GM23338 (cell line): ENCODE measurements around the gene COL1A2. TPM values are rescaled to one million over a fixed set of nuclear protein-coding genes. Genes with fewer than 3 reads are reported as not detected.

ENCODE experiments used
- ATAC-seq: fragments of 200-7000 bp; cut with Tn5 transposase; 3 replicates; pipeline ENCODE4 v1.9.1; 2020
- DNase-seq: peaks from one replicate; pipeline ENCODE4 v3.0.0-alpha.2; 2015; ENCODE audit warnings: low spot score
- H2AFZ ChIP-seq: fragments of 200-600 bp; sonication (generic); 2 replicates; pipeline ENCODE4 v1.8.0; 2016; ENCODE audit warnings: antibody characterized with exemption, mild to moderate bottlenecking, moderate library complexity
- H3F3A ChIP-seq: fragments of 200-600 bp; sonication (generic); replicated peaks from 2 replicates; pipeline ENCODE4 v1.8.0; 2017; ENCODE audit warnings: antibody characterized with exemption, mixed run types, low read depth
- H3K27ac ChIP-seq: fragments of 200-600 bp; sonication (generic); 2 replicates; pipeline ENCODE4 v1.6.1; 2016; ENCODE audit warnings: low read depth
- H3K27me3 ChIP-seq: fragments of 200-600 bp; sonication (generic); 2 replicates; pipeline ENCODE4 v1.8.0; 2016; ENCODE audit warnings: mild to moderate bottlenecking, mixed run types, moderate library complexity; ENCODE audit not compliant: insufficient read depth
- H3K36me3 ChIP-seq: fragments of 200-600 bp; sonication (generic); 2 replicates; pipeline ENCODE4 v1.8.0; 2016; ENCODE audit warnings: mild to moderate bottlenecking; ENCODE audit not compliant: insufficient read depth
- H3K4me1 ChIP-seq: fragments of 200-600 bp; sonication (generic); 2 replicates; pipeline ENCODE4 v1.8.0; 2016; ENCODE audit warnings: mild to moderate bottlenecking, moderate library complexity; ENCODE audit not compliant: insufficient read depth
- H3K4me2 ChIP-seq: fragments of 200-600 bp; sonication (generic); 2 replicates; pipeline ENCODE4 v1.7.1; 2017; ENCODE audit warnings: mixed run types
- H3K4me3 ChIP-seq: fragments of 200-600 bp; sonication (generic); 2 replicates; pipeline ENCODE4 v1.6.1; 2016; ENCODE audit warnings: mixed run types
- H3K79me2 ChIP-seq: fragments of 200-600 bp; sonication (generic); replicated peaks from 2 replicates; pipeline ENCODE4 v1.8.0; 2017; ENCODE audit warnings: mild to moderate bottlenecking; ENCODE audit not compliant: insufficient read depth
- H3K9me2 ChIP-seq: fragments of 200-600 bp; sonication (generic); 2 replicates; pipeline ENCODE4 v1.8.0; 2017; ENCODE audit not compliant: insufficient read depth
- H4K20me1 ChIP-seq: fragments of 200-600 bp; sonication (generic); replicated peaks from 2 replicates; pipeline ENCODE4 v1.8.0; 2017; ENCODE audit warnings: mild to moderate bottlenecking; ENCODE audit not compliant: insufficient read depth
- H3K27ac Mint-ChIP-seq: 2 replicates; pipeline ENCODE4 v1.8.0; 2020; ENCODE audit warnings: inconsistent platforms, mild to moderate bottlenecking, moderate library complexity, mixed read lengths
- H3K27me3 Mint-ChIP-seq: 3 replicates; pipeline ENCODE4 v1.8.0; 2022; ENCODE audit warnings: low read depth, mild to moderate bottlenecking, moderate library complexity, mixed read lengths, inconsistent platforms; ENCODE audit not compliant: insufficient read depth, poor library complexity
- H3K36me3 Mint-ChIP-seq: 3 replicates; pipeline ENCODE4 v1.8.0; 2021; ENCODE audit warnings: low read depth, mild to moderate bottlenecking, inconsistent platforms, moderate library complexity, mixed read lengths
- H3K4me1 Mint-ChIP-seq: 3 replicates; pipeline ENCODE4 v1.8.0; 2020; ENCODE audit warnings: mild to moderate bottlenecking, inconsistent platforms, mixed read lengths
- H3K4me3 Mint-ChIP-seq: 3 replicates; pipeline ENCODE4 v1.8.0; 2021; ENCODE audit warnings: moderate library complexity, mild to moderate bottlenecking, inconsistent platforms, mixed read lengths
- H3K9me3 Mint-ChIP-seq: 3 replicates; pipeline ENCODE4 v1.8.0; 2020; ENCODE audit warnings: moderate library complexity, mild to moderate bottlenecking, inconsistent platforms, mixed read lengths
- CREB1 ChIP-seq: fragments of 250-450 bp; sonication (Bioruptor Pico); IDR thresholded peaks from 2 replicates; pipeline ENCODE4 v1.5.0; 2020; ENCODE audit warnings: low read depth, mild to moderate bottlenecking, moderate library complexity
- CTCF ChIP-seq, 2 experiments: fragments of 200-600 bp in 1 of 2; sonication (generic) in 1 of 2; conservative IDR thresholded peaks; 2 replicates each; pipeline versions ENCODE4 v1.5.1 to v1.6.1; 2016 to 2017; ENCODE audit warnings: antibody characterized with exemption in 2 of 2, low read depth in 2 of 2, mild to moderate bottlenecking in 2 of 2, moderate library complexity in 1 of 2
- EZH2phosphoT487 ChIP-seq: fragments of 200-600 bp; sonication (generic); IDR thresholded peaks from one replicate; pipeline ENCODE4 v1.8.1; 2018; ENCODE audit warnings: antibody characterized with exemption; ENCODE audit not compliant: unreplicated experiment
- POLR2AphosphoS5 ChIP-seq: IDR thresholded peaks from 2 replicates; pipeline ENCODE4 v1.6.1; 2016; ENCODE audit warnings: antibody characterized with exemption, low read depth
- REST ChIP-seq: IDR thresholded peaks from one replicate; pipeline ENCODE4 v1.6.1; 2018; ENCODE audit warnings: antibody characterized with exemption; ENCODE audit not compliant: unreplicated experiment
- STAT1 ChIP-seq: IDR thresholded peaks from one replicate; pipeline ENCODE4 v1.6.1; 2016; ENCODE audit warnings: antibody characterized with exemption; ENCODE audit not compliant: unreplicated experiment
- ZNF114 ChIP-seq: fragments of 250-450 bp; sonication (Bioruptor Pico); IDR thresholded peaks from 2 replicates; pipeline ENCODE4 v1.5.0; 2020; ENCODE audit warnings: mild to moderate bottlenecking, moderate library complexity
- ZNF331 ChIP-seq: fragments of 250-450 bp; sonication (Bioruptor Pico); IDR thresholded peaks from 2 replicates; pipeline ENCODE4 v1.5.0; 2020; ENCODE audit warnings: low read depth, mild to moderate bottlenecking, moderate library complexity
- ZNF462 ChIP-seq: fragments of 250-450 bp; sonication (Bioruptor Pico); IDR thresholded peaks from 2 replicates; pipeline ENCODE4 v1.5.0; 2020; ENCODE audit warnings: mild to moderate bottlenecking, moderate library complexity
- polyA plus RNA-seq: library from polyadenylated mRNA; unstranded; fragments of >200 nt; fragmentation: Nextera tagmentation; extraction: Ambion mirVana; gene quantifications from 2 replicates; pipeline ENCODE4 v1.2.1, GENCODE V29; 2016
- total RNA-seq: library from RNA; depleted of rRNA; stranded (reverse); fragments of >200 nt; shearing (Covaris generic); gene quantifications from 2 replicates; pipeline ENCODE4 v1.2.3, GENCODE V29; 2014

The COL1A2 gene
- total and polyA plus RNA-seq, 2 experiments from 2014 or later = 32.0 to 67.0 TPM

- Mint-ChIP-seq H3K27ac (no peak overlapping the region), H3K36me3 (no peaks in the 10 kb centered on the region), H3K4me1 (no peaks in the 10 kb centered on the region), H3K9me3 (no peaks in the 10 kb centered on the region), H3K4me3 (no peak overlapping the region), H3K27me3 (peaks cover 3% of the 10 kb centered on the region)
- no peaks in the 10 kb centered on the region for H3K9me2 ChIP-seq
- TF ChIP-seq ZNF331 = no peak
- TF ChIP-seq REST = no peak
- no peak for TF ChIP-seq ZNF462 (CRISPR knock-in tag)
- TF ChIP-seq POLR2AphosphoS5 = no peak
- no peak for TF ChIP-seq STAT1
- TF ChIP-seq CTCF (conservative IDR thresholded peaks at IDR 0.05; ENCODE audit: low read depth in 2 of 2) = no peak
- TF ChIP-seq EZH2phosphoT487 = no peak
- TF ChIP-seq ZNF114 (CRISPR knock-in tag) = no peak
- no peak for TF ChIP-seq CREB1
- H3K4me1 ChIP-seq = no peaks in the 10 kb centered on the region
- H4K20me1 ChIP-seq = no peaks in the 10 kb centered on the region
- DNase-seq = no peak
- ATAC-seq = no peak
- H3K4me2 ChIP-seq = no peak overlapping the region
- no peaks in the 10 kb centered on the region for H3K36me3 ChIP-seq
- H3K79me2 ChIP-seq = no peaks in the 10 kb centered on the region
- no peaks in the 10 kb centered on the region for H3F3A ChIP-seq
- H3K4me3 ChIP-seq = no peak overlapping the region
- 0 out of 2 replicates have a peak overlapping the region, but pooled peaks have one; percentile 5 for H2AFZ ChIP-seq
- no peaks in the 10 kb centered on the region for H3K27me3 ChIP-seq
- no peak overlapping the region for H3K27ac ChIP-seq
These were observed 59.2 kb downstream of the COL1A2 start for GRCh38 chr7:94453898-94454297.
